Parathyroid adenoma (tissue), 2 donors: ENCODE measurements around the gene GNG2.

Experiments used
- H2AFZ ChIP-seq: fragments of 300-600 bp; sonication (generic); one replicate; pipeline ENCODE4 v1.7.0; 2017; ENCODE audit warnings: antibody characterized with exemption, mild to moderate bottlenecking
- H3K27ac ChIP-seq: fragments of 300-600 bp; sonication (generic); one replicate; pipeline ENCODE4 v1.7.0; 2017
- H3K27me3 ChIP-seq: fragments of 300-600 bp; sonication (generic); one replicate; pipeline ENCODE4 v1.7.0; 2017; ENCODE audit warnings: low read length; ENCODE audit not compliant: control insufficient read depth, insufficient read depth
- H3K36me3 ChIP-seq: fragments of 300-600 bp; sonication (generic); one replicate; pipeline ENCODE4 v1.7.0; 2017; ENCODE audit warnings: low read length; ENCODE audit not compliant: control insufficient read depth, insufficient read depth
- H3K4me1 ChIP-seq: fragments of 300-600 bp; sonication (generic); one replicate; pipeline ENCODE4 v1.7.0; 2017; ENCODE audit warnings: control low read depth
- H3K4me2 ChIP-seq: fragments of 300-600 bp; sonication (generic); one replicate; pipeline ENCODE4 v1.7.0; 2017; ENCODE audit warnings: low read length
- H3K4me3 ChIP-seq: fragments of 300-600 bp; sonication (generic); one replicate; pipeline ENCODE4 v1.7.0; 2017; ENCODE audit warnings: low read depth, low read length
- H3K79me2 ChIP-seq: fragments of 300-600 bp; sonication (generic); one replicate; pipeline ENCODE4 v1.7.0; 2017; ENCODE audit warnings: control low read depth
- H3K9ac ChIP-seq: fragments of 300-600 bp; sonication (generic); one replicate; pipeline ENCODE4 v1.7.0; 2017; ENCODE audit warnings: mild to moderate bottlenecking
- H3K9me3 ChIP-seq: fragments of 300-600 bp; sonication (generic); one replicate; pipeline ENCODE4 v1.7.0; 2017; ENCODE audit warnings: low read length; ENCODE audit not compliant: control insufficient read depth
- TF ChIP-seq, protein P1 (sequence below): fragments of 300-600 bp; sonication (generic); IDR thresholded peaks from one replicate; pipeline ENCODE4 v1.7.0; 2017; ENCODE audit warnings: antibody characterized with exemption, mild to moderate bottlenecking
- donor health status: primary hyperparathyroidism.

GNG2 gene

GRCh38 chr14:51917193-51917592 is 56.8 kb downstream of the GNG2 start:
- Histone ChIP-seq H3K4me3 (no peak overlapping the region), H3K27ac (no peak overlapping the region), H3K4me2 (no peak overlapping the region), H3K9ac (no peak overlapping the region), H3K9me3 (no peaks in the 10 kb centered on the region), H3K36me3 (no peaks in the 10 kb centered on the region), H3K4me1 (no peaks in the 10 kb centered on the region), H2AFZ (no peak overlapping the region), H3K79me2 (no peaks in the 10 kb centered on the region), H3K27me3 (no peaks in the 10 kb centered on the region)
- TF ChIP-seq, protein P1, sequence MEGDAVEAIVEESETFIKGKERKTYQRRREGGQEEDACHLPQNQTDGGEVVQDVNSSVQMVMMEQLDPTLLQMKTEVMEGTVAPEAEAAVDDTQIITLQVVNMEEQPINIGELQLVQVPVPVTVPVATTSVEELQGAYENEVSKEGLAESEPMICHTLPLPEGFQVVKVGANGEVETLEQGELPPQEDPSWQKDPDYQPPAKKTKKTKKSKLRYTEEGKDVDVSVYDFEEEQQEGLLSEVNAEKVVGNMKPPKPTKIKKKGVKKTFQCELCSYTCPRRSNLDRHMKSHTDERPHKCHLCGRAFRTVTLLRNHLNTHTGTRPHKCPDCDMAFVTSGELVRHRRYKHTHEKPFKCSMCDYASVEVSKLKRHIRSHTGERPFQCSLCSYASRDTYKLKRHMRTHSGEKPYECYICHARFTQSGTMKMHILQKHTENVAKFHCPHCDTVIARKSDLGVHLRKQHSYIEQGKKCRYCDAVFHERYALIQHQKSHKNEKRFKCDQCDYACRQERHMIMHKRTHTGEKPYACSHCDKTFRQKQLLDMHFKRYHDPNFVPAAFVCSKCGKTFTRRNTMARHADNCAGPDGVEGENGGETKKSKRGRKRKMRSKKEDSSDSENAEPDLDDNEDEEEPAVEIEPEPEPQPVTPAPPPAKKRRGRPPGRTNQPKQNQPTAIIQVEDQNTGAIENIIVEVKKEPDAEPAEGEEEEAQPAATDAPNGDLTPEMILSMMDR = no peak

DNA sequence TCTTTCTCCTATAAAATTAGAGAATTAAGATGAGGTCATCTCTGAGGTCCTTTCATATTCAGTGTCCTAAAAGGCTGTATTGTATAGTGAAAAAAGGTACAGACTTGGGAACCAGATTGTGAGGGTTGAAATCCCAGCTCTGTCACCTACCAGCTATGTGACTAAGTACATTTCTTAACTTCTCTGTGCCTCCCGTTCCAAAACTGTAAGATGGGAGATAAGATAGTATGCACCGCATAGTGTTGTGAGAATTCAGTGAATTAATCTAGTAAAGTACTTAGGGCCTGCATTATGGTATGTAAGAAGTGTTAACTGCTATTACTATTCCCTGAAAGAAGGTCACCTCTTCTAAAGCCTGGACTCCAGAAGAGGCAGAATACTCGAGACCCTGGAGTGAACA is 60.6 kb downstream of the GNG2 start:
- Histone ChIP-seq H3K27ac (no peak overlapping the region), H3K79me2 (no peaks in the 10 kb centered on the region), H3K9ac (no peak overlapping the region), H3K36me3 (no peaks in the 10 kb centered on the region), H3K4me1 (no peaks in the 10 kb centered on the region), H2AFZ (no peak overlapping the region), H3K4me3 (no peak overlapping the region), H3K4me2 (no peak overlapping the region), H3K27me3 (no peaks in the 10 kb centered on the region), H3K9me3 (no peaks in the 10 kb centered on the region)
- TF ChIP-seq, protein P1 = no peak

GRCh38 chr14:51922624-51923023 is 62.2 kb downstream of the GNG2 start:
- Histone ChIP-seq H3K4me2 (no peak overlapping the region), H3K9me3 (no peaks in the 10 kb centered on the region), H3K27ac (no peak overlapping the region), H3K27me3 (no peaks in the 10 kb centered on the region), H2AFZ (no peak overlapping the region), H3K79me2 (no peaks in the 10 kb centered on the region), H3K4me3 (no peak overlapping the region), H3K4me1 (no peaks in the 10 kb centered on the region), H3K36me3 (no peaks in the 10 kb centered on the region), H3K9ac (no peak overlapping the region)
- TF ChIP-seq, protein P1 = no peak

DNA sequence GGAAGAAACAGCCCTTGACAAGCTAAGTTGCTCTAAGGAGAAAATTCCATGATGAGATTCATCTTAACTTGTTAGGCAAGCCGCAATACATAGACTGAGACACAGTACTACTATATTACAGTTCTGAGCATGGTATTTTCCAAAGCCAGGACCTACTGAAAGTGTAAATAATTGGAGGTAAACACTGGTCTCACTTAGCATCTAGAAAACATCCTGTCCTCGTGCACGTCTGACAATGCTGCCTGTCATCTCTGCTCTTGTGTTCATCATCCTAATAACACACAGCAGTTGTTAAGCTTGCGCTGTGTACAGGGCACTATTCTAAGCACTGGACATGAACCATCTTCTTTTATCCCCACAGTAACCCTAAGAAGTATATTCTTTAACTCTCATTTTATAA is 64.2 kb downstream of the GNG2 start:
- Histone ChIP-seq H3K4me3 (no peak overlapping the region), H3K36me3 (no peaks in the 10 kb centered on the region), H3K4me1 (no peaks in the 10 kb centered on the region), H3K9ac (no peak overlapping the region), H3K4me2 (no peak overlapping the region), H3K27me3 (no peaks in the 10 kb centered on the region), H3K27ac (no peak overlapping the region), H2AFZ (no peak overlapping the region), H3K9me3 (no peaks in the 10 kb centered on the region), H3K79me2 (no peaks in the 10 kb centered on the region)
- TF ChIP-seq, protein P1 = no peak

DNA sequence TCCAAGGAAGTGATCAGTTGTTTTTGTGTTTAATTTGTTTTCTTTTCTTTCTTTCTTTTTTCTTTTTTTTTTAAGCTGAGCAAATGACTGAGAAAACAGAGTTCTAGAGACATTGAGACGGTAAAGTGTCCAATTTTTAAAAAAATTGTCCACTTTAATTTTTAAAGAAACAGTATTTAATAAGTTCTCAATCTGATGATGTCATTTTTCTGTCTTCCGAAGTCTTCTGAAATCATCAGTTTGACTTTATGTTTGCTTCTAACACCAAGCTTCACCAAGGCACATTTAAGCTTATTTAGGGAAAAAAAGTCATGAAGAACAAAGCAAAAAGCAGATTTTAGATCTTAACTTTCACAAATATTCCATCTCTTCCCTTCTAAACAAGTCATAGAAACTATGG is 65.6 kb downstream of the GNG2 start:
- H3K79me2 ChIP-seq = no peaks in the 10 kb centered on the region
- H3K36me3 ChIP-seq = no peaks in the 10 kb centered on the region
- H3K4me3 ChIP-seq = no peak overlapping the region
- no peak overlapping the region for H3K27ac ChIP-seq
- no peaks in the 10 kb centered on the region for H3K27me3 ChIP-seq
- H3K4me1 ChIP-seq = no peaks in the 10 kb centered on the region
- H3K4me2 ChIP-seq = no peak overlapping the region
- TF ChIP-seq, protein P1 = no peak
- H3K9ac ChIP-seq = no peak overlapping the region
- no peak overlapping the region for H2AFZ ChIP-seq
- no peaks in the 10 kb centered on the region for H3K9me3 ChIP-seq
